GM18517 (cell line): ENCODE data around the gene CYB5R4.
"Not testable (repeated sequence)": the region's sequence is repeated elsewhere in the genome, so short reads cannot be mapped to it uniquely, and the experiment has no call there.

Source experiments
- ATAC-seq: cut with Tn5 transposase; IDR thresholded peaks from one replicate; pipeline ENCODE4 v1.9.1; 2021; ENCODE audit warnings: mild to moderate bottlenecking, moderate library complexity; ENCODE audit not compliant: unreplicated experiment

The CYB5R4 gene

GRCh38 chr6:83907623-83908390 lies 48.3 kb downstream of the CYB5R4 start:
- not testable (repeated sequence) for ATAC-seq

GRCh38 chr6:83908813-83909212 lies 49.3 kb downstream of the CYB5R4 start:
- no peak for ATAC-seq

DNA sequence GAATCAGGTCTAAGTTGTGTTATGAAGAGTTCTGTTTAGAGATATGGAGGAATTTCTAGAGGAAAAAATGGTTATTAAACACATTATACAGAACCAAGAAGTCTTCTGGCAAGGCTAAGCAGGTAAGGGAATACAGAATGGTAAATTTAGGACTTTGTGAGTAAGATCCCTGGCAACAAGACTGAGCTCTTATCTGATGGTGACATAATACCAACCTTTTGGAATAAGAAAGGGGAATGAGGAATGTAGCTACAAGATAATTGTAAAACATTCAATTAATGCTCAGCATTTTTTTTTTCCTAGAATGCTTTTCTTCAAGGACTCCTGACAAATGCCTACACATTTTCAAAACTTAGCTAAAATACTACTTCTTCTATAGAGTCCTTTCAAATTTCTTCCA lies 51.8 kb downstream of the CYB5R4 start:
- ATAC-seq: no peak

- no peak for ATAC-seq
Observed at GRCh38 chr6:83914953-83915352, 55.5 kb downstream of the CYB5R4 start.

- no peak for ATAC-seq
Observed at GRCh38 chr6:83917001-83917400, 57.5 kb downstream of the CYB5R4 start.

DNA sequence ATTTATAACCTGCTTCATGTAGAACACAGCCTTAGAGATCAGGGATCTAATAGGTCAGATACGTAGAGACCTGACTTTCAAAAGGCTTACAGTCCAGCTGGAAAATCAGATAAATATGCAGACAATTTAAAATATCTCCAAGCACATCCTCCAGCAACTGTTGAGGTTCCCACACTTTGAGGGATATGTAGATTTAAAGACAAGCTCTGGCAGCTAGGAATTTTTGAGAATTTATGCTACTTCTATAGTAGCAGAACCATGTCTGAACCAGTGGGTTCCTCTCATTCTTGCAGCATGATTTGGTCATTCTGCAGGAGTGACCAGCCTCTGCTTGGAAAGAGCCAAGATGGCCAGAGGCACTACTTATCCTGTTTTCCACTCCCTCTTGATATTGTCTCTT lies 60.5 kb downstream of the CYB5R4 start:
- ATAC-seq: no peak

DNA sequence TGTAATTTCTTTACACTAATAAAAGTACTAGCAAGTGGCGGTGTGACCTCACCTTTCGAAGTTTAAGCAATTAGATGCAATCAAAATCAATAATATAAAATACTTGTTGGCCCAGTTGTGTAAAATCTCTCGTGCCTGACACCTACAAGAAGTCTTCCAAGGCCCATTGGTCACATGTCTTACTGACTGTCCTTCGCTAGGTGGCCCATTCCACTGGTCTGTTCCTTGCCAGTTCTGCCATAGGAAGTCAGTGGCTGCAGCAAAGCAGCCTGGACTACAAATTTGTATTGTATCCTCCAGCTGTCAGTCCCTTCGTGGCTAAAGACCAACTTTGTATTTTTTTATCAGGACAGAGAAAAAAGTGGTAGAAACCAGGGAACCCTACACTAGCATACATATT lies 61.8 kb downstream of the CYB5R4 start:
- no peak for ATAC-seq

DNA sequence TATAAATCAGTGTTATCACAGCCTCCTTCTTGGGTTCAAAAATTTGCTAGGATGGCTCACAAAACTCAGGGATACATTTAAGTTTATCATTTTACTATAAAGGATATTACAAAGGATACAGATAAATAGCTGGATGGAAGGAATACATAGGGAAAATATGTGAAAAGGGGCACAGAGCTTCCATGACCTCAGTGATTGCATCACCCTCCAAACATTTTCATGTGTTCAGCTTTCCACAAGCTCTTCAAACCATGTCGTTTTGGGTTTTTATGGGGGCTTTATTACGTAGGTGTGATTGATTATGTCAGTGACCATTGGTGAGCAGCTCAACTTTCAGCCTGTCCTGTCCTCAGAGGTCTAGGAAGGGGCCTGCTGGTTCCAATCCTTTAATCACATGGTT lies 68.0 kb downstream of the CYB5R4 start:
- ATAC-seq: no peak

DNA sequence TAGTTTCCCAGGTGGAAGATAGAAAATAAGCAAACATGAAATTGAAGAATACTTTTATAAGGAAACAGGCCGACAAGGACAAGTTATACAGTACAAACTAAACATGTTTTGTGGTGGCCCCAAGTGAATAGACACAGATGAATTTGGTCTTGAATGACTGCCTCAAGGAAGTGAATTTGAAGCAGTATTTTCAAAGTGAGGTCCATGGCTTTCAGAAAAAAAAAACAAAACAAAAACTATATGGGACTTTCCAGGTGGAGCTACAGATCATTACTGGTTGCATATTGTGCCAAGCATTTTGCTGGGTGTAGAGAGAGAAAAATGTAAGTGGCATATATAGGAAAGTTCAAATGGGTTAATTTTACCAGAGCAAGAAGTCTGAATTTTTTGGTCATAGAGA lies 68.8 kb downstream of the CYB5R4 start:
- no peak for ATAC-seq

GRCh38 chr6:83946201-83946833 lies 86.8 kb downstream of the CYB5R4 start:
- not testable (repeated sequence) for ATAC-seq

DNA sequence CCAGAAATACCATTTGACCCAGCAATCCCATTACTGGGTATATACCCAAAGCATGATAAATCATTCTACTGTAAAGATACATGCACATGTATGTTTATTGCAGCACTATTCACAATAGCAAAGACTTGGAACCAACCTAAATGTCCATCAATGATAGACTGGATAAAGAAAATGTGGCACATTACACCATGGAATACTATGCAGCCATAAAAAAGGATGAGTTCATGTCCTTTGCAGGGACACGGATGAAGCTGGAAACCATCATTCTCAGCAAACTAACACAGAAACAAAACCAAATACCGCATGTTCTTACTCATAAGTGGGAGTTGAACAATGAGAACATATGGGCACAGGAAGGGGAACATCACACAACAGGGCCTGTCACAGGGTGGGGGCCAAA lies 88.5 kb downstream of the CYB5R4 start:
- not testable (repeated sequence) for ATAC-seq

DNA sequence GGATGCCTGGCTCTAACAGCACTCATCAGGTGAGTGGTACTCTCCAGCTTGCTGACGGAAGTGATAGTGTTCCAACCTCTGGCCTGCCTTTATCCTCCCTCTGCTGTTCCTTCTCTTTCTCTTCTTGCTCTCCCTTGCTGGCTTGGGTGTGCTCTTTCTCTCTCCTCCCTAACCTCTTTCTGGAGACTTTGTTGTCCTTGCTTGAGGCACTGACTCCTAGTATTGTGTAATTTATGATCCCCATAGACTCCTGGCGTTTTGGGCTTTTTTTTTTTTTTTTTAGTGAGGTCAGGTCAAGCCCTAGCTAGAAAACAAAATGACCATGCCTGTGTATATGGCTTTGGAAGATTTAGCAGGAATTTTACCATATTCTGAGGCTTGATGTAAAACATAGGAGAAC lies 89.4 kb downstream of the CYB5R4 start:
- no peak for ATAC-seq

- ATAC-seq: not testable (repeated sequence)
Observed at GRCh38 chr6:83951423-83951822, 91.9 kb downstream of the CYB5R4 start.

- ATAC-seq: no peak
Observed at GRCh38 chr6:83952830-83953229, 93.3 kb downstream of the CYB5R4 start.

- ATAC-seq: no peak
Observed at GRCh38 chr6:83954371-83954770, 94.9 kb downstream of the CYB5R4 start.

- no peak for ATAC-seq
Observed at GRCh38 chr6:83958241-83958685, 98.8 kb downstream of the CYB5R4 start.

- no peak for ATAC-seq
Observed at GRCh38 chr6:83960664-83961063, 101.2 kb downstream of the CYB5R4 start.

- peak; percentile 83 for ATAC-seq
Observed at GRCh38 chr6:83962582-83962981, 103.1 kb downstream of the CYB5R4 start.

DNA sequence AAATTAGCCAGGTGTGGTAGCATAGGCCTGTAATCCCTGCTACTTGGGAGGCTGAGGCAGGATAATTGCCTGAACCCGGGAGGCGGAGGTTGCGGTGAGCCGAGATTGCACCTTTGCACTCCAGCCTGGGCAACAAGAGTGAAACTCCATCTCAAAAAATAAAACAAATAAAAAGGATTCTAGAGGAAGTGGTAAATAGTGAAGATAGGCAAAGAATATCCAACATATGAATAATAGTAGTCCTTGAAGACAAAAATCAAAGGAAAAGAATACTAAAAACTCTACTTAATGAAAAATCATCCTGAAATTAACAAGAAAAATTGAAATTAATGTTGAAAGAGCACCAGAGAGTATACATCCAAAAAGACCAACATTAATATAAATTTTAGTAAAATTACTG lies 107.0 kb downstream of the CYB5R4 start:
- ATAC-seq: no peak

GRCh38 chr6:83970582-83970981 lies 111.1 kb downstream of the CYB5R4 start:
- ATAC-seq: no peak

GRCh38 chr6:83974409-83975050 lies 115.0 kb downstream of the CYB5R4 start:
- no peak for ATAC-seq
